IMR-90 (cell line): ENCODE results near the gene OR4B1. TPM values are rescaled to one million over a fixed set of nuclear protein-coding genes. Genes with fewer than 3 reads are reported as not detected.

ENCODE experiments used
- ATAC-seq: fragments of 200-7000 bp; cut with Tn5 transposase; 2 replicates; pipeline ENCODE4 v1.9.1; 2020; ENCODE audit warnings: low read depth, mild to moderate bottlenecking, moderate library complexity
- BruUV-seq: library from RNA; stranded (reverse); fragments of 400-500 nt; replicated peaks from 2 replicates; lab custom pipeline; 2021; lab: Mats Ljungman, UMichigan
- CTCF ChIA-PET: fragments of 300-600 bp; formaldehyde crosslinking; extraction: SDS; loops from one replicate; lab custom pipeline; 2021; ENCODE audit warnings: antibody characterized with exemption; lab: Yijun Ruan, JAX
- POLR2A ChIA-PET: fragments of 300-600 bp; sonication (Branson Sonifier 250); formaldehyde crosslinking; loops from one replicate; lab custom pipeline; 2022; ENCODE audit warnings: antibody characterized with exemption; ENCODE audit not compliant: unreplicated experiment; lab: Charles Lee
- DNase-seq: peaks from one replicate; pipeline ENCODE4 v3.0.0; 2013
- H2AFZ ChIP-seq: replicated peaks from 2 replicates; pipeline ENCODE3; 2013; ENCODE audit warnings: low read length, mild to moderate bottlenecking; ENCODE audit not compliant: poor library complexity
- H2AK5ac ChIP-seq: 2 replicates; pipeline ENCODE4 v1.6.1; 2013; ENCODE audit warnings: low read depth, low read length, inconsistent platforms
- H2AK9ac ChIP-seq: replicated peaks from 2 replicates; pipeline ENCODE3; 2013; ENCODE audit warnings: mild to moderate bottlenecking, low read depth, low read length, moderate library complexity; ENCODE audit not compliant: poor library complexity
- H2BK120ac ChIP-seq: 2 replicates; pipeline ENCODE4 v1.6.1; 2013; ENCODE audit warnings: low read depth, low read length, inconsistent platforms
- H2BK15ac ChIP-seq: 3 replicates; pipeline ENCODE4 v1.6.1; 2013; ENCODE audit warnings: low read depth, low read length, inconsistent platforms
- H2BK20ac ChIP-seq: 2 replicates; pipeline ENCODE4 v1.6.1; 2013; ENCODE audit warnings: low read depth, mild to moderate bottlenecking, inconsistent platforms, low read length, moderate library complexity
- H2BK5ac ChIP-seq: 2 replicates; pipeline ENCODE4 v1.6.1; 2013; ENCODE audit warnings: mild to moderate bottlenecking, low read depth, low read length, inconsistent platforms; ENCODE audit not compliant: poor library complexity, severe bottlenecking
- H3K14ac ChIP-seq: replicated peaks from 2 replicates; pipeline ENCODE4 v1.6.1; 2013; ENCODE audit warnings: low read depth, low read length, inconsistent platforms
- H3K18ac ChIP-seq: 2 replicates; pipeline ENCODE4 v1.6.1; 2013; ENCODE audit warnings: low read depth, low read length, control low read depth
- H3K23ac ChIP-seq: 2 replicates; pipeline ENCODE4 v1.6.1; 2013; ENCODE audit warnings: low read depth, low read length, inconsistent platforms
- H3K27ac ChIP-seq: 2 replicates; pipeline ENCODE4 v1.5.1; 2013; ENCODE audit warnings: mild to moderate bottlenecking, control low read depth, low read length; ENCODE audit not compliant: insufficient read depth
- H3K27me3 ChIP-seq: 2 replicates; pipeline ENCODE4 v1.6.1; 2013; ENCODE audit warnings: low read length; ENCODE audit not compliant: control insufficient read depth, insufficient read depth
- H3K36me3 ChIP-seq: 2 replicates; pipeline ENCODE4 v1.6.1; 2013; ENCODE audit warnings: low read length, mixed read lengths; ENCODE audit not compliant: control insufficient read depth, insufficient read depth
- H3K4ac ChIP-seq: 2 replicates; pipeline ENCODE4 v1.6.1; 2013; ENCODE audit warnings: low read depth, low read length, inconsistent platforms
- H3K4me1 ChIP-seq: 2 replicates; pipeline ENCODE4 v1.6.1; 2013; ENCODE audit warnings: low read length, mixed read lengths; ENCODE audit not compliant: control insufficient read depth, insufficient read depth
- H3K4me2 ChIP-seq: 2 replicates; pipeline ENCODE4 v1.6.1; 2013; ENCODE audit warnings: low read depth, mild to moderate bottlenecking, control low read depth, low read length, moderate library complexity
- H3K4me3 ChIP-seq: 2 replicates; pipeline ENCODE4 v1.5.1; 2013; ENCODE audit warnings: low read depth, mild to moderate bottlenecking, control low read depth, low read length, moderate library complexity; ENCODE audit not compliant: insufficient read depth
- H3K56ac ChIP-seq: 2 replicates; pipeline ENCODE4 v1.6.1; 2013; ENCODE audit warnings: low read length, inconsistent platforms; ENCODE audit not compliant: insufficient read depth; ENCODE audit errors: extremely low read depth
- H3K79me1 ChIP-seq, 2 experiments: 2 replicates each; pipeline ENCODE4 v1.6.1; 2013; ENCODE audit warnings: low read length in 2 of 2, inconsistent platforms in 1 of 2, low read depth in 1 of 2
- H3K9ac ChIP-seq: 2 replicates; pipeline ENCODE4 v1.6.1; 2013; ENCODE audit warnings: low read depth, low read length, control low read depth
- H3K9me1 ChIP-seq: 2 replicates; pipeline ENCODE4 v1.6.1; 2013; ENCODE audit warnings: low read length, inconsistent platforms; ENCODE audit not compliant: insufficient read depth
- H3K9me3 ChIP-seq: 2 replicates; pipeline ENCODE4 v1.6.1; 2013; ENCODE audit warnings: low read length; ENCODE audit not compliant: control insufficient read depth, insufficient read depth
- H4K20me1 ChIP-seq: 2 replicates; pipeline ENCODE4 v1.6.1; 2013; ENCODE audit warnings: low read length, inconsistent platforms; ENCODE audit not compliant: insufficient read depth
- H4K5ac ChIP-seq: 2 replicates; pipeline ENCODE4 v1.6.1; 2013; ENCODE audit warnings: mild to moderate bottlenecking, low read depth, low read length, control low read depth
- H4K8ac ChIP-seq, 2 experiments: 2 replicates each; pipeline ENCODE4 v1.6.1; 2013; ENCODE audit warnings: low read depth in 2 of 2, low read length in 2 of 2, control low read depth in 1 of 2, inconsistent platforms in 1 of 2
- H4K91ac ChIP-seq: 2 replicates; pipeline ENCODE4 v1.6.1; 2013; ENCODE audit warnings: low read depth, low read length, inconsistent platforms; ENCODE audit not compliant: insufficient read depth
- BHLHE40 ChIP-seq: fragments of 150-350 bp; IDR thresholded peaks from 2 replicates; pipeline ENCODE4 v1.6.1; 2016; ENCODE audit warnings: mild to moderate bottlenecking, low read depth, low read length
- CEBPB ChIP-seq: IDR thresholded peaks from 2 replicates; pipeline ENCODE4 v1.6.1; 2012; ENCODE audit warnings: low read depth, low read length, improper control_type of control experiment
- CHD1 ChIP-seq: IDR thresholded peaks from 2 replicates; pipeline ENCODE4 v1.6.1; 2012; ENCODE audit warnings: low read depth, low read length, improper control_type of control experiment
- FOS ChIP-seq: fragments of 150-350 bp; IDR thresholded peaks from 2 replicates; pipeline ENCODE4 v1.6.1; 2016; ENCODE audit warnings: low read depth, low read length
- MAFK ChIP-seq: IDR thresholded peaks from 2 replicates; pipeline ENCODE4 v1.6.1; 2012; ENCODE audit warnings: low read depth, low read length, improper control_type of control experiment
- MAZ ChIP-seq: IDR thresholded peaks from 2 replicates; pipeline ENCODE4 v1.6.1; 2012; ENCODE audit warnings: low read depth, mild to moderate bottlenecking, low read length, improper control_type of control experiment, moderate library complexity, borderline replicate concordance
- MXI1 ChIP-seq: IDR thresholded peaks from 2 replicates; pipeline ENCODE4 v1.6.1; 2012; ENCODE audit warnings: low read depth, mild to moderate bottlenecking, low read length, moderate library complexity, borderline replicate concordance
- NFE2L2 ChIP-seq: fragments of 150-350 bp; IDR thresholded peaks from 2 replicates; pipeline ENCODE4 v1.6.1; 2016; ENCODE audit warnings: low read depth, mild to moderate bottlenecking, low read length
- POLR2A ChIP-seq: IDR thresholded peaks from 2 replicates; pipeline ENCODE4 v1.6.1; 2012; ENCODE audit warnings: mild to moderate bottlenecking, low read depth, low read length
- RAD21 ChIP-seq: IDR thresholded peaks from 2 replicates; pipeline ENCODE4 v1.6.1; 2012; ENCODE audit warnings: low read length, improper control_type of control experiment
- RCOR1 ChIP-seq: IDR thresholded peaks from 2 replicates; pipeline ENCODE4 v1.6.1; 2012; ENCODE audit warnings: mild to moderate bottlenecking, low read length, improper control_type of control experiment; ENCODE audit not compliant: insufficient replicate concordance
- RFX5 ChIP-seq: IDR thresholded peaks from 2 replicates; pipeline ENCODE4 v1.8.0; 2012; ENCODE audit warnings: low read depth, mild to moderate bottlenecking, low read length, moderate library complexity
- SMC3 ChIP-seq: fragments of 150-350 bp; IDR thresholded peaks from 2 replicates; pipeline ENCODE4 v1.6.1; 2016; ENCODE audit warnings: low read depth, mild to moderate bottlenecking, antibody characterized with exemption, low read length, moderate library complexity
- WGBS, 2 experiments: methylation state at CpG; one replicate each; pipeline versions ENCODE4 v1.1.5 to v1.1.7; 2013; ENCODE audit warnings: missing lambda C conversion rate in 2 of 2; ENCODE audit not compliant: insufficient read length in 1 of 2; ENCODE audit errors: extremely low coverage in 2 of 2; 5-methylcytosine and 5-hydroxymethylcytosine counted together
- dilution Hi-C: fragments of 300-500 bp; cut with HindIII; formaldehyde crosslinking; loops from one replicate; pipeline ENCODE4 v1.14.3; 2018; ENCODE audit warnings: low sequenced_read_pairs; ENCODE audit not compliant: unreplicated experiment
- in situ Hi-C: fragments of 300-500 bp; cut with MboI; formaldehyde crosslinking; loops from 3 replicates; pipeline ENCODE4 v1.14.3; 2019; ENCODE audit warnings: low sequenced_read_pairs, inconsistent platforms, mixed read lengths
- intact Hi-C: fragments of 100-400 bp; cut with micrococcal nuclease; formaldehyde crosslinking; loops from 2 replicates; pipeline ENCODE4 v1.10.0; 2022
- polyA plus RNA-seq, 3 experiments: library from polyadenylated mRNA; depleted of rRNA; stranded (reverse); fragments of >200 nt; gene quantifications; 2 replicates each; pipeline ENCODE4 v1.2.3, GENCODE V29; 2012; ENCODE audit warnings: low replicate concordance in 1 of 3
- total RNA-seq: library from RNA; depleted of rRNA; stranded (reverse); fragments of >200 nt; gene quantifications from 2 replicates; pipeline ENCODE4 v1.2.3, GENCODE V29; 2012
- TF ChIP-seq, protein P1 (sequence below): fragments of 150-350 bp; IDR thresholded peaks from 2 replicates; pipeline ENCODE4 v1.6.1; 2017; ENCODE audit warnings: mild to moderate bottlenecking, antibody characterized with exemption, low read length, low read depth
- TF ChIP-seq, protein P2 (sequence below): conservative IDR thresholded peaks from 2 replicates; pipeline ENCODE4 v1.5.1; 2012; ENCODE audit warnings: mild to moderate bottlenecking, low read depth, low read length, improper control_type of control experiment
- TF ChIP-seq, protein P3 (sequence below): fragments of 150-350 bp; IDR thresholded peaks from 2 replicates; pipeline ENCODE4 v1.6.1; 2016; ENCODE audit warnings: low read depth, mild to moderate bottlenecking, low read length, moderate library complexity, borderline replicate concordance

OR4B1 gene
- total and polyA plus RNA-seq, 2 of the 4 experiments (the other 2 are of a cell fraction) = not detected

DNA sequence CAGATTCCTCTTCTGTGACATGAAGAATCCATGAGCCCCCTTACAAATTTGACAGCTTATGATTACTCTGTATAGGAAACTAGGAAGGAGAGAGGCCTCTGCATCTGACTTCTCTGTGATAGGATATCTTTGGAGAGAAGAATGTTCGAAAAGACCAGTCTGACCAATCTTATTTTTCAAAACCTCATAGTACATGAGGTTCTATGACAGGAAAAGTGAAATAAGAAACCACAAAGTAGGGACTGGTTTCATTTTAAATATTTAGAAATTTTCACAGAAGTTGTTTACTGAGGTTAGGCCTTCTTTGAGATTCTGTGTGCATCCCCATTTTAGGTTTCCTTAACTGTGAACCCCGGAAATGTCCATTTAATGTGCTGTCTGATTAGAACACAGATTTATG lies 45.0 kb downstream of the OR4B1 start:
- no peak overlapping the region for H4K91ac ChIP-seq
- no peaks in the 10 kb centered on the region for H3K9me1 ChIP-seq
- H3K9me3 ChIP-seq = no peaks in the 10 kb centered on the region
- H4K8ac ChIP-seq = no peak overlapping the region
- no peak overlapping the region for H3K27ac ChIP-seq
- no peak overlapping the region for H3K14ac ChIP-seq
- no peaks in the 10 kb centered on the region for H3K27me3 ChIP-seq
- H3K79me1 ChIP-seq = no peaks in the 10 kb centered on the region
- no peak overlapping the region for H3K18ac ChIP-seq
- DNase-seq = no peak
- no peaks in the 10 kb centered on the region for H4K20me1 ChIP-seq
- intact Hi-C loops = no loop called here
- H2AK9ac ChIP-seq = no peak overlapping the region
- H3K36me3 ChIP-seq = no peaks in the 10 kb centered on the region
- no TSS peak for BruUV-seq
- H2AFZ ChIP-seq = no peak overlapping the region
- no peak overlapping the region for H2BK5ac ChIP-seq
- TF ChIP-seq, protein P1, sequence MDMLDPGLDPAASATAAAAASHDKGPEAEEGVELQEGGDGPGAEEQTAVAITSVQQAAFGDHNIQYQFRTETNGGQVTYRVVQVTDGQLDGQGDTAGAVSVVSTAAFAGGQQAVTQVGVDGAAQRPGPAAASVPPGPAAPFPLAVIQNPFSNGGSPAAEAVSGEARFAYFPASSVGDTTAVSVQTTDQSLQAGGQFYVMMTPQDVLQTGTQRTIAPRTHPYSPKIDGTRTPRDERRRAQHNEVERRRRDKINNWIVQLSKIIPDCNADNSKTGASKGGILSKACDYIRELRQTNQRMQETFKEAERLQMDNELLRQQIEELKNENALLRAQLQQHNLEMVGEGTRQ = no peak
- TF ChIP-seq BHLHE40 (no peak), RCOR1 (no peak), CHD1 (no peak), FOS (no peak), NFE2L2 (no peak), MAFK (no peak), POLR2A (no peak), MAZ (no peak), RFX5 (no peak), CEBPB (no peak), SMC3 (no peak), MXI1 (no peak), RAD21 (no peak)
- TF ChIP-seq, protein P2, sequence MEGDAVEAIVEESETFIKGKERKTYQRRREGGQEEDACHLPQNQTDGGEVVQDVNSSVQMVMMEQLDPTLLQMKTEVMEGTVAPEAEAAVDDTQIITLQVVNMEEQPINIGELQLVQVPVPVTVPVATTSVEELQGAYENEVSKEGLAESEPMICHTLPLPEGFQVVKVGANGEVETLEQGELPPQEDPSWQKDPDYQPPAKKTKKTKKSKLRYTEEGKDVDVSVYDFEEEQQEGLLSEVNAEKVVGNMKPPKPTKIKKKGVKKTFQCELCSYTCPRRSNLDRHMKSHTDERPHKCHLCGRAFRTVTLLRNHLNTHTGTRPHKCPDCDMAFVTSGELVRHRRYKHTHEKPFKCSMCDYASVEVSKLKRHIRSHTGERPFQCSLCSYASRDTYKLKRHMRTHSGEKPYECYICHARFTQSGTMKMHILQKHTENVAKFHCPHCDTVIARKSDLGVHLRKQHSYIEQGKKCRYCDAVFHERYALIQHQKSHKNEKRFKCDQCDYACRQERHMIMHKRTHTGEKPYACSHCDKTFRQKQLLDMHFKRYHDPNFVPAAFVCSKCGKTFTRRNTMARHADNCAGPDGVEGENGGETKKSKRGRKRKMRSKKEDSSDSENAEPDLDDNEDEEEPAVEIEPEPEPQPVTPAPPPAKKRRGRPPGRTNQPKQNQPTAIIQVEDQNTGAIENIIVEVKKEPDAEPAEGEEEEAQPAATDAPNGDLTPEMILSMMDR = no peak
- TF ChIP-seq, protein P3, sequence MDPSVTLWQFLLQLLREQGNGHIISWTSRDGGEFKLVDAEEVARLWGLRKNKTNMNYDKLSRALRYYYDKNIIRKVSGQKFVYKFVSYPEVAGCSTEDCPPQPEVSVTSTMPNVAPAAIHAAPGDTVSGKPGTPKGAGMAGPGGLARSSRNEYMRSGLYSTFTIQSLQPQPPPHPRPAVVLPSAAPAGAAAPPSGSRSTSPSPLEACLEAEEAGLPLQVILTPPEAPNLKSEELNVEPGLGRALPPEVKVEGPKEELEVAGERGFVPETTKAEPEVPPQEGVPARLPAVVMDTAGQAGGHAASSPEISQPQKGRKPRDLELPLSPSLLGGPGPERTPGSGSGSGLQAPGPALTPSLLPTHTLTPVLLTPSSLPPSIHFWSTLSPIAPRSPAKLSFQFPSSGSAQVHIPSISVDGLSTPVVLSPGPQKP = no peak
- no peak overlapping the region for H3K4me3 ChIP-seq
- H3K9ac ChIP-seq = no peak overlapping the region
- H3K4me1 ChIP-seq = no peaks in the 10 kb centered on the region
- no CpG with 5 or more reads among the region's 2 CpGs for WGBS, 2 experiments
- H2AK5ac ChIP-seq = no peak overlapping the region
- no peak overlapping the region for H4K5ac ChIP-seq
- no peak overlapping the region for H3K23ac ChIP-seq
- no peak overlapping the region for H3K4ac ChIP-seq
- ChIA-PET CTCF (no interaction called here), POLR2A (no interaction called here)
- no peak overlapping the region for H2BK15ac ChIP-seq
- dilution Hi-C loops = no loop called here
- H2BK120ac ChIP-seq = no peak overlapping the region
- H3K4me2 ChIP-seq = no peak overlapping the region
- no peak overlapping the region for H3K56ac ChIP-seq
- H2BK20ac ChIP-seq = no peak overlapping the region
- in situ Hi-C loops = no loop called here
- no peak for ATAC-seq
